HL-60 (cell line): ENCODE data around the gene RBFOX2.

Experiments
- TF ChIP-seq, protein P1 (sequence below): IDR thresholded peaks from one replicate; pipeline ENCODE4 v1.5.1; 2011; ENCODE audit warnings: low read length, control low read depth, inconsistent platforms; ENCODE audit not compliant: insufficient read depth
- TF ChIP-seq, protein P2 (sequence below): IDR thresholded peaks from 2 replicates; pipeline ENCODE4 v1.6.1; 2012; ENCODE audit warnings: low read depth; ENCODE audit not compliant: insufficient replicate concordance

DNA sequence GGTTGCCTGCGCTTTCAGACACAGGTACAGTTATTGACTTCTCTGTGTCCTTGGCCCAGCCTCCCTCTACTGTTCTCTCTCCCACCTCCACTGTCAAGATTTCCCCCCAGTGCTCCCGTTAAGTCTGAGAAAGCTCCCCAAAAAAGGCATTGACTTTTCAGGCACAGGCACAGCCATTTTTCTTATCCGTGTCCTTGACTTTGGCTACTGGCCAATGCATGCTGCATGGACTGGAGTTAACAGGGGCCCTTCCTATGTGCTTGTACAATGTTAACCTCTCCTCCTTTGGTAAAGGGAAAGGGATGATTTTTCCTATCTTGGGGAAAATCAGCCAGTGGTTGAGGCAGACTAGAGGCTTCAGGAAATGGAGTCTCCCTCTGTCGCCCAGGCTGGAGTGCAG lies 306.7 kb downstream of the RBFOX2 start:
- TF ChIP-seq, protein P1, sequence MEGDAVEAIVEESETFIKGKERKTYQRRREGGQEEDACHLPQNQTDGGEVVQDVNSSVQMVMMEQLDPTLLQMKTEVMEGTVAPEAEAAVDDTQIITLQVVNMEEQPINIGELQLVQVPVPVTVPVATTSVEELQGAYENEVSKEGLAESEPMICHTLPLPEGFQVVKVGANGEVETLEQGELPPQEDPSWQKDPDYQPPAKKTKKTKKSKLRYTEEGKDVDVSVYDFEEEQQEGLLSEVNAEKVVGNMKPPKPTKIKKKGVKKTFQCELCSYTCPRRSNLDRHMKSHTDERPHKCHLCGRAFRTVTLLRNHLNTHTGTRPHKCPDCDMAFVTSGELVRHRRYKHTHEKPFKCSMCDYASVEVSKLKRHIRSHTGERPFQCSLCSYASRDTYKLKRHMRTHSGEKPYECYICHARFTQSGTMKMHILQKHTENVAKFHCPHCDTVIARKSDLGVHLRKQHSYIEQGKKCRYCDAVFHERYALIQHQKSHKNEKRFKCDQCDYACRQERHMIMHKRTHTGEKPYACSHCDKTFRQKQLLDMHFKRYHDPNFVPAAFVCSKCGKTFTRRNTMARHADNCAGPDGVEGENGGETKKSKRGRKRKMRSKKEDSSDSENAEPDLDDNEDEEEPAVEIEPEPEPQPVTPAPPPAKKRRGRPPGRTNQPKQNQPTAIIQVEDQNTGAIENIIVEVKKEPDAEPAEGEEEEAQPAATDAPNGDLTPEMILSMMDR, result no peak
- TF ChIP-seq, protein P2, sequence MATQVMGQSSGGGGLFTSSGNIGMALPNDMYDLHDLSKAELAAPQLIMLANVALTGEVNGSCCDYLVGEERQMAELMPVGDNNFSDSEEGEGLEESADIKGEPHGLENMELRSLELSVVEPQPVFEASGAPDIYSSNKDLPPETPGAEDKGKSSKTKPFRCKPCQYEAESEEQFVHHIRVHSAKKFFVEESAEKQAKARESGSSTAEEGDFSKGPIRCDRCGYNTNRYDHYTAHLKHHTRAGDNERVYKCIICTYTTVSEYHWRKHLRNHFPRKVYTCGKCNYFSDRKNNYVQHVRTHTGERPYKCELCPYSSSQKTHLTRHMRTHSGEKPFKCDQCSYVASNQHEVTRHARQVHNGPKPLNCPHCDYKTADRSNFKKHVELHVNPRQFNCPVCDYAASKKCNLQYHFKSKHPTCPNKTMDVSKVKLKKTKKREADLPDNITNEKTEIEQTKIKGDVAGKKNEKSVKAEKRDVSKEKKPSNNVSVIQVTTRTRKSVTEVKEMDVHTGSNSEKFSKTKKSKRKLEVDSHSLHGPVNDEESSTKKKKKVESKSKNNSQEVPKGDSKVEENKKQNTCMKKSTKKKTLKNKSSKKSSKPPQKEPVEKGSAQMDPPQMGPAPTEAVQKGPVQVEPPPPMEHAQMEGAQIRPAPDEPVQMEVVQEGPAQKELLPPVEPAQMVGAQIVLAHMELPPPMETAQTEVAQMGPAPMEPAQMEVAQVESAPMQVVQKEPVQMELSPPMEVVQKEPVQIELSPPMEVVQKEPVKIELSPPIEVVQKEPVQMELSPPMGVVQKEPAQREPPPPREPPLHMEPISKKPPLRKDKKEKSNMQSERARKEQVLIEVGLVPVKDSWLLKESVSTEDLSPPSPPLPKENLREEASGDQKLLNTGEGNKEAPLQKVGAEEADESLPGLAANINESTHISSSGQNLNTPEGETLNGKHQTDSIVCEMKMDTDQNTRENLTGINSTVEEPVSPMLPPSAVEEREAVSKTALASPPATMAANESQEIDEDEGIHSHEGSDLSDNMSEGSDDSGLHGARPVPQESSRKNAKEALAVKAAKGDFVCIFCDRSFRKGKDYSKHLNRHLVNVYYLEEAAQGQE, result no peak
